DND-41 (cell line): ENCODE measurements around the gene MACROD2.

ENCODE experiments used
- ATAC-seq: fragments of 200-7000 bp; cut with Tn5 transposase; 3 replicates; pipeline ENCODE4 v1.9.1; 2021; ENCODE audit warnings: low read depth; ENCODE audit not compliant: insufficient read depth
- DNase-seq: peaks from one replicate; pipeline ENCODE4 v3.0.0-alpha.2; 2020
- H2AFZ ChIP-seq: 2 replicates; pipeline ENCODE4 v1.6.0; 2012; ENCODE audit warnings: low read depth, low read length
- H3K27ac ChIP-seq: 2 replicates; pipeline ENCODE4 v1.5.1; 2012; ENCODE audit warnings: low read length, inconsistent platforms
- H3K27me3 ChIP-seq: fragments of 200-600 bp; sonication (generic); 2 replicates; pipeline ENCODE4 v1.6.0; 2012; ENCODE audit warnings: low read length, mild to moderate bottlenecking, inconsistent platforms; ENCODE audit not compliant: insufficient read depth, poor library complexity
- H3K36me3 ChIP-seq: 2 replicates; pipeline ENCODE4 v1.5.1; 2012; ENCODE audit warnings: low read length, inconsistent platforms; ENCODE audit not compliant: insufficient read depth
- H3K4me1 ChIP-seq: 2 replicates; pipeline ENCODE4 v1.5.1; 2012; ENCODE audit warnings: mild to moderate bottlenecking, low read length; ENCODE audit not compliant: insufficient read depth
- H3K4me2 ChIP-seq: 2 replicates; pipeline ENCODE4 v1.6.0; 2012; ENCODE audit warnings: mild to moderate bottlenecking, moderate library complexity, low read length, inconsistent platforms; ENCODE audit not compliant: insufficient read depth
- H3K4me3 ChIP-seq, 2 experiments: fragments of 200-600 bp in 1 of 2; shearing (Covaris generic) in 1 of 2; 2 replicates each; pipeline ENCODE4 v1.5.1; 2012 to 2016; ENCODE audit warnings: inconsistent platforms in 2 of 2, low read length in 2 of 2, mild to moderate bottlenecking in 2 of 2, low read depth in 1 of 2, moderate library complexity in 1 of 2
- H3K79me2 ChIP-seq: 2 replicates; pipeline ENCODE4 v1.6.0; 2012; ENCODE audit warnings: low read length, inconsistent platforms; ENCODE audit not compliant: insufficient read depth
- H3K9ac ChIP-seq: 2 replicates; pipeline ENCODE4 v1.6.0; 2012; ENCODE audit warnings: low read depth, mild to moderate bottlenecking, inconsistent platforms, low read length, moderate library complexity
- H3K9me3 ChIP-seq: 2 replicates; pipeline ENCODE4 v1.5.1; 2012; ENCODE audit warnings: low read length, moderate library complexity, mild to moderate bottlenecking, inconsistent platforms; ENCODE audit not compliant: insufficient read depth, severe bottlenecking
- H4K20me1 ChIP-seq: 2 replicates; pipeline ENCODE4 v1.6.0; 2012; ENCODE audit warnings: low read length; ENCODE audit not compliant: insufficient read depth
- EZH2 ChIP-seq: IDR thresholded peaks from 3 replicates; pipeline ENCODE4 v1.6.1; 2012; ENCODE audit warnings: borderline replicate concordance, low read depth, mild to moderate bottlenecking, moderate library complexity, low read length, inconsistent platforms; ENCODE audit not compliant: severe bottlenecking
- TF ChIP-seq, protein P1 (sequence below): IDR thresholded peaks from 2 replicates; pipeline ENCODE4 v1.5.1; 2012; ENCODE audit warnings: borderline replicate concordance, low read length, moderate library complexity, mild to moderate bottlenecking; ENCODE audit not compliant: poor library complexity, severe bottlenecking; ENCODE audit errors: extremely low read depth

The MACROD2 gene

DNA sequence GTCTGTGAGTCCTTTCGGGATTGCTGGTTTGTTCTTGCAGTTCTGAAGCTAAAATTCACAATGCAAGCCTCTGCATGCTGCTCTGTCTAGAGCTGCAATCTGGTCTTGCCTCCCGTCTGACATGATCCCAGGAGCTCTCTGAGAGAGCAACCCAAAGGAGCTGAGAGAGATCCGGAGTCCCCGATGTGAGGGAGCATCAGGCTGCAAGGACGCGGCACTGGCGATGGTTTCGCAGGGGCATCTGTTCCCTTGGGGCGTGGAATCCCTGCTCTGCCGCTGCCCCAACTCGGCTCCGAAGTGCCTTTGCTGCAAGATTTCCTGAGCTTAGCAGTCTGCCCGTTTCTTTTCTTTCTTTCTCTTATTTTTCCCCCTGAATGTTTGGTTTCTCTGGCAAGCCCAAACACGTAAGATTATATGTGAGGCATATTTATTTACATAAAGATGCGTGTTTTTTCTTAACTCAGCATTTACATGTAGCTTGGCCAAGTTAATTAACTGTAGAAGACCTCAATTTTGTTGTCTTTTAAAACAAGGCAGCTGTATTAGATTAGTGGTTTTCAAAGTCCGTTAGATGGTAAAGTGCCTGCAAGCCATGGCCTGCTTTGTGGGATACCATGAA lies 1704.9 kb downstream of the MACROD2 start:
- Histone ChIP-seq H3K27me3 (no peaks in the 10 kb centered on the region), H3K4me1 (no peaks in the 10 kb centered on the region), H3K79me2 (no peaks in the 10 kb centered on the region), H3K4me3 (no peak overlapping the region), H2AFZ (no peak overlapping the region), H3K9ac (no peak overlapping the region), H3K36me3 (no peaks in the 10 kb centered on the region), H3K27ac (no peak overlapping the region), H3K4me2 (no peak overlapping the region), H4K20me1 (no peaks in the 10 kb centered on the region), H3K9me3 (no peaks in the 10 kb centered on the region)
- DNase-seq (no peak), ATAC-seq (no peak)
- TF ChIP-seq EZH2 = no peak
- TF ChIP-seq, protein P1, sequence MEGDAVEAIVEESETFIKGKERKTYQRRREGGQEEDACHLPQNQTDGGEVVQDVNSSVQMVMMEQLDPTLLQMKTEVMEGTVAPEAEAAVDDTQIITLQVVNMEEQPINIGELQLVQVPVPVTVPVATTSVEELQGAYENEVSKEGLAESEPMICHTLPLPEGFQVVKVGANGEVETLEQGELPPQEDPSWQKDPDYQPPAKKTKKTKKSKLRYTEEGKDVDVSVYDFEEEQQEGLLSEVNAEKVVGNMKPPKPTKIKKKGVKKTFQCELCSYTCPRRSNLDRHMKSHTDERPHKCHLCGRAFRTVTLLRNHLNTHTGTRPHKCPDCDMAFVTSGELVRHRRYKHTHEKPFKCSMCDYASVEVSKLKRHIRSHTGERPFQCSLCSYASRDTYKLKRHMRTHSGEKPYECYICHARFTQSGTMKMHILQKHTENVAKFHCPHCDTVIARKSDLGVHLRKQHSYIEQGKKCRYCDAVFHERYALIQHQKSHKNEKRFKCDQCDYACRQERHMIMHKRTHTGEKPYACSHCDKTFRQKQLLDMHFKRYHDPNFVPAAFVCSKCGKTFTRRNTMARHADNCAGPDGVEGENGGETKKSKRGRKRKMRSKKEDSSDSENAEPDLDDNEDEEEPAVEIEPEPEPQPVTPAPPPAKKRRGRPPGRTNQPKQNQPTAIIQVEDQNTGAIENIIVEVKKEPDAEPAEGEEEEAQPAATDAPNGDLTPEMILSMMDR = no peak

DNA sequence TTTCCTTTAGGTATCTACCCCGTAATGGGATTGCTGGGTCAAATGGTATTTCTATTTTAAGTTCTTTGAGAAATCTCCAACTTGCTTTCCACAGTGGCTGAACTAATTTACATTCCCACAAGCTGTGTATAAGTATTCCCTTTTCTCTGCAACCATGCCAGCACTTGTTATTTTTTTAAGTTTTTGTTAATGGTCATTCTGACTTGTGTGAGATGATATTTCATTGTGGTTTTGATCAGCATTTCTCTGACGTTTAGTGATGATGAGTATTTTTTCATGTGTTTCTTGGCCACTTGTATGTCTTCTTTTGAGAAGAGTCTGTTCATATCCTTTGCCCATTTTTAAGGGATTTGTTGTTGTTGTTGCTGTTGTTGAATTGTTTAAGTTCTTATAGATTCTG lies 1706.8 kb downstream of the MACROD2 start:
- no peak overlapping the region for H2AFZ ChIP-seq
- no peak for ATAC-seq
- H3K9me3 ChIP-seq = no peaks in the 10 kb centered on the region
- no peak overlapping the region for H3K4me2 ChIP-seq
- H3K4me3 ChIP-seq = no peak overlapping the region
- no peak for DNase-seq
- H3K27ac ChIP-seq = no peak overlapping the region
- TF ChIP-seq, protein P1 = no peak
- no peak for TF ChIP-seq EZH2
- no peaks in the 10 kb centered on the region for H3K79me2 ChIP-seq
- H4K20me1 ChIP-seq = no peaks in the 10 kb centered on the region
- H3K4me1 ChIP-seq = no peaks in the 10 kb centered on the region
- H3K36me3 ChIP-seq = no peaks in the 10 kb centered on the region
- H3K27me3 ChIP-seq = no peaks in the 10 kb centered on the region
- H3K9ac ChIP-seq = no peak overlapping the region

DNA sequence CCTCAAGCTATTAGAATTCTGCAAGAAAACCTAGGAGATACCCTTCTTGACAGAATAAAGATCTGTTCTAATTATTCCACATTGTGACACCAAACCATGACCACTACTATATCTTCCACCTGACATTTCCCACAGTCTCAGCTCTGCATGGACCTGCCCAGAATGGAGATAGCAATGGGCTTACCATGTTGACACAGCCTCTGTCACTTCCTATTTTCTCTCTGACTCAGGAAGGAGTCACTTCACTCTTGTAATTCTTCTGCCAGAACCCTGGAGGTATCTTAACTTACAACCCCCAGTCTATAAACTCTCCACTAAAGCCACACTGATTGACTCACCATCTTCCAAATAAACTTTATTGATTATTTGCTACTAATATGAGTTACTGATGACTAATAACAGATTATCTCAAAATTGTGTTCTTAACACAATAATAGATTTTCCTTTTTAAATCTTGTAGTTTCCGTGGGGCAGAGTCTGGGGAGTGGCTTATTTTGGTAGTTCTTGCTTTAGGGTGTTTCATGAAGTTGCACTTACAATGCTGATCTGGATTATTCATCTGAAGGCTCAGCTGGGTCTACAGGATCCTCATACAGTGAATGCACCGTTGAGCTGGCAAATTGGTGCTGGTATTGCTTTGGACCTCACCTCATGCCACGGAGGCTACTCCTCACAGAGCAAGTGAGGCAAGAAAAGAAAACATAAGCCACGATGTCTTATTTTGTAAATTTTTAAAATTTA lies 1708.0 kb downstream of the MACROD2 start:
- no peak overlapping the region for H2AFZ ChIP-seq
- H3K4me1 ChIP-seq = no peaks in the 10 kb centered on the region
- no peaks in the 10 kb centered on the region for H3K27me3 ChIP-seq
- H3K9ac ChIP-seq = no peak overlapping the region
- no peaks in the 10 kb centered on the region for H3K9me3 ChIP-seq
- ATAC-seq = no peak
- H3K36me3 ChIP-seq = no peaks in the 10 kb centered on the region
- TF ChIP-seq, protein P1 = no peak
- no peaks in the 10 kb centered on the region for H4K20me1 ChIP-seq
- no peak overlapping the region for H3K4me3 ChIP-seq
- no peak overlapping the region for H3K4me2 ChIP-seq
- DNase-seq = no peak
- no peak overlapping the region for H3K27ac ChIP-seq
- no peaks in the 10 kb centered on the region for H3K79me2 ChIP-seq
